K562 (cell line): ENCODE measurements around the gene NRN1. TPM values are rescaled to one million over a fixed set of nuclear protein-coding genes. Genes with fewer than 3 reads are reported as not detected.

Experiments
- ATAC-seq: fragments of 200-7000 bp; cut with Tn5 transposase; 3 replicates; pipeline ENCODE4 v1.9.1; 2020; ENCODE audit warnings: moderate library complexity
- BruUV-seq: library from RNA; stranded (reverse); fragments of 400-500 nt; replicated peaks from 2 replicates; lab custom pipeline; 2021; lab: Mats Ljungman, UMichigan
- CTCF ChIA-PET: fragments of 300-600 bp; formaldehyde crosslinking; extraction: SDS; loops from one replicate; lab custom pipeline; 2021; ENCODE audit warnings: low intra/inter-chr PET ratio; lab: Yijun Ruan, JAX
- POLR2A ChIA-PET: fragments of 300-600, 350-650 bp; sonication (Branson Sonifier 250); formaldehyde crosslinking; extraction: SDS; loops from one replicate; lab custom pipeline; 2021; ENCODE audit warnings: antibody characterized with exemption, inconsistent platforms; lab: Yijun Ruan, JAX
- DNase-seq, 4 experiments: peaks; one replicate each; pipeline versions ENCODE4 v3.0.0 to v3.0.0-alpha.2; 2011 to 2018; ENCODE audit warnings: low spot score in 3 of 4, mixed read lengths in 3 of 4; ENCODE audit errors: extremely low read depth in 1 of 4
- FAIRE-seq: peaks from 2 replicates; lab custom pipeline; 2011; peaks lifted over from hg19 to GRCh38; lab: Jason Lieb, UNC
- H2AFZ ChIP-seq: 2 replicates; pipeline ENCODE4 v1.6.0; 2011; ENCODE audit warnings: low read depth, low read length, control low read depth, inconsistent platforms
- H3K27ac ChIP-seq: fragments of 200-600 bp; 3 replicates; pipeline ENCODE4 v1.8.0; 2011; ENCODE audit warnings: low read depth, mild to moderate bottlenecking, control low read depth, inconsistent platforms, low read length, moderate library complexity, mixed read lengths; ENCODE audit errors: extremely low read depth
- H3K27me3 ChIP-seq, 2 experiments: fragments of 300-600 bp in 1 of 2; 2 replicates in 1 of 2; 3 replicates in 1 of 2; pipeline versions ENCODE4 v1.6.0 to v1.8.0; 2011; ENCODE audit warnings: inconsistent platforms in 2 of 2, low read length in 2 of 2, mild to moderate bottlenecking in 1 of 2, mixed read lengths in 1 of 2, moderate library complexity in 1 of 2; ENCODE audit not compliant: control insufficient read depth in 2 of 2, insufficient read depth in 2 of 2
- H3K36me3 ChIP-seq: fragments of 300-600 bp; 3 replicates; pipeline ENCODE4 v1.8.0; 2011; ENCODE audit warnings: mild to moderate bottlenecking, low read length, inconsistent platforms; ENCODE audit not compliant: control insufficient read depth, insufficient read depth
- H3K4me1 ChIP-seq, 2 experiments: fragments of 200-600 bp in 1 of 2; replicated peaks in 1 of 2; 2 replicates in 1 of 2; 3 replicates in 1 of 2; pipeline versions ENCODE4 v1.5.1 to v1.8.0; 2011; ENCODE audit warnings: inconsistent platforms in 2 of 2, low read length in 2 of 2, mild to moderate bottlenecking in 1 of 2, mixed read lengths in 1 of 2, moderate library complexity in 1 of 2; ENCODE audit not compliant: control insufficient read depth in 2 of 2, insufficient read depth in 2 of 2
- H3K4me2 ChIP-seq: 2 replicates; pipeline ENCODE4 v1.6.1; 2011; ENCODE audit warnings: low read length, control low read depth, inconsistent platforms, mixed read lengths; ENCODE audit not compliant: insufficient read depth
- H3K4me3 ChIP-seq: fragments of 200-600 bp; sonication (generic), shearing (Covaris generic); 2 replicates; pipeline ENCODE4 v1.5.1; 2016; ENCODE audit warnings: control low read depth, inconsistent platforms
- H3K79me2 ChIP-seq: fragments of 200-600 bp; 3 replicates; pipeline ENCODE4 v1.8.0; 2011; ENCODE audit warnings: low read length, inconsistent platforms; ENCODE audit not compliant: control insufficient read depth, insufficient read depth
- H3K9ac ChIP-seq, 2 experiments: 2 replicates each; pipeline versions ENCODE4 v1.6.0 to v1.6.1; 2011; ENCODE audit warnings: low read depth in 2 of 2, low read length in 2 of 2, control low read depth in 1 of 2, inconsistent platforms in 1 of 2, mild to moderate bottlenecking in 1 of 2, mixed read lengths in 1 of 2; ENCODE audit not compliant: insufficient read depth in 1 of 2
- H3K9me1 ChIP-seq: one replicate; pipeline ENCODE4 v1.6.0; 2011; ENCODE audit warnings: inconsistent platforms, mild to moderate bottlenecking, low read length, moderate library complexity; ENCODE audit not compliant: control insufficient read depth, insufficient read depth
- H3K9me3 ChIP-seq: replicated peaks from 2 replicates; pipeline ENCODE4 v1.5.1; 2011; ENCODE audit warnings: low read depth, low read length, inconsistent platforms; ENCODE audit not compliant: control insufficient read depth, insufficient read depth
- H4K20me1 ChIP-seq: replicated peaks from 2 replicates; pipeline ENCODE4 v1.6.1; 2011; ENCODE audit warnings: low read length, inconsistent platforms, mixed read lengths; ENCODE audit not compliant: control insufficient read depth, insufficient read depth
- BMI1 ChIP-seq: fragments of 150-350 bp; IDR thresholded peaks from 2 replicates; pipeline ENCODE4 v1.6.1; 2014; ENCODE audit warnings: low read length
- CBX2 ChIP-seq: fragments of 200-600 bp; sonication (generic); IDR thresholded peaks from one replicate; pipeline ENCODE4 v1.6.1; 2012; ENCODE audit warnings: mild to moderate bottlenecking, low read length, inconsistent platforms; ENCODE audit not compliant: insufficient read depth, poor library complexity, severe bottlenecking
- DACH1 ChIP-seq: fragments of 450-650 bp; IDR thresholded peaks from 2 replicates; pipeline ENCODE4 v1.6.1; 2018; ENCODE audit not compliant: partially characterized antibody
- NR2F6 ChIP-seq: fragments of 450-650 bp; formaldehyde crosslinking; IDR thresholded peaks from 2 replicates; pipeline ENCODE4 v1.4.0; 2020; ENCODE audit warnings: mild to moderate bottlenecking
- SLC30A9 ChIP-seq: fragments of 250-450 bp; sonication (Bioruptor Pico); IDR thresholded peaks from 2 replicates; pipeline ENCODE4 v1.8.0; 2022; ENCODE audit warnings: mild to moderate bottlenecking, moderate library complexity
- THAP7 ChIP-seq: fragments of 250-450 bp; sonication (Bioruptor Pico); IDR thresholded peaks from 2 replicates; pipeline ENCODE4 v1.5.0; 2021
- TSC22D4 ChIP-seq: fragments of 450-650 bp; IDR thresholded peaks from 2 replicates; pipeline ENCODE4 v1.6.1; 2016; ENCODE audit warnings: missing genetic modification characterization, missing biosample characterization, control low read depth
- YBX1 ChIP-seq: fragments of 450-650 bp; IDR thresholded peaks from 2 replicates; pipeline ENCODE4 v1.7.1; 2016; ENCODE audit warnings: mild to moderate bottlenecking
- ZNF224 ChIP-seq: sonication (generic); formaldehyde crosslinking; IDR thresholded peaks from 2 replicates; pipeline ENCODE4 v1.8.0; 2022; ENCODE audit warnings: mild to moderate bottlenecking, missing genetic modification reagents
- ZNF316 ChIP-seq: fragments of 450-650 bp; IDR thresholded peaks from 2 replicates; pipeline ENCODE4 v1.6.1; 2016
- ZNF57 ChIP-seq: fragments of 450-650 bp; formaldehyde crosslinking; IDR thresholded peaks from 2 replicates; pipeline ENCODE4 v1.4.0; 2020; ENCODE audit warnings: mild to moderate bottlenecking, moderate library complexity
- WGBS: fragments of 100-300 bp; shearing (Covaris generic); methylation state at CpG from one replicate; pipeline ENCODE4 v1.1.6; 2016; ENCODE audit warnings: low coverage, mixed read lengths; ENCODE audit not compliant: insufficient coverage; ENCODE audit errors: missing lambda C conversion rate; 5-methylcytosine and 5-hydroxymethylcytosine counted together
- in situ Hi-C: fragments of 300-500 bp; cut with MboI; formaldehyde crosslinking; loops from 4 replicates; pipeline ENCODE4 v1.15.0; 2018; ENCODE audit warnings: inconsistent platforms, mixed read lengths
- intact Hi-C: fragments of 100-400 bp; cut with micrococcal nuclease; formaldehyde crosslinking; loops from 2 replicates; pipeline ENCODE4 v1.14.2; 2022
- polyA plus RNA-seq, 8 experiments: library from polyadenylated mRNA; depleted of rRNA in 4 of 8; stranded (reverse) in 5 of 8; unstranded in 3 of 8; fragments of >200 nt; fragmentation: Nextera tagmentation in 2 of 8; fragmentation: Illumina TruSeq in 1 of 8; extraction: Ambion mirVana in 2 of 8; extraction: Trizol in 1 of 8; gene quantifications; 2 replicates each; pipeline versions ENCODE4 v1.2.1 to v1.2.3, GENCODE V29; 2011 to 2014; ENCODE audit warnings: inconsistent platforms in 1 of 8, missing spikeins in 1 of 8
- total RNA-seq, 7 experiments: library from RNA; depleted of rRNA in 6 of 7; stranded (reverse); fragments of >200 nt in 6 of 7; fragmentation: Illumina TruSeq in 2 of 7; extraction: Trizol in 2 of 7; gene quantifications; 2 replicates each; pipeline versions ENCODE4 v1.2.1 to v1.2.3, GENCODE V29; 2011 to 2021; ENCODE audit warnings: low replicate concordance in 1 of 7
- TF ChIP-seq, protein P1 (sequence below): fragments of 250-450 bp; sonication (Bioruptor Pico); IDR thresholded peaks from 2 replicates; pipeline ENCODE4 v1.9.0; 2021; ENCODE audit warnings: mild to moderate bottlenecking

The NRN1 gene
- total and polyA plus RNA-seq, 9 of the 15 experiments (the other 6 are each of a cell fraction or from before 2014, with no cell fraction given), result not detected

- no peaks in the 10 kb centered on the region for H3K36me3 ChIP-seq
- POLR2A ChIA-PET, result interaction anchor here (0.5 kb wide), 1 partner anchor 553 kb away, joined by 4 read pairs; no protein-coding TSS in a partner anchor
- no peaks in the 10 kb centered on the region; a peak in 1 of 5 replicates for H3K27me3 ChIP-seq
- no peak overlapping the region for H3K27ac ChIP-seq
- no peak overlapping the region for H2AFZ ChIP-seq
- CTCF ChIA-PET, result no interaction called here
- no peaks in the 10 kb centered on the region for H3K79me2 ChIP-seq
- H3K4me2 ChIP-seq, result no peak overlapping the region
- H3K9me3 ChIP-seq, result no peaks in the 10 kb centered on the region
- H3K4me1 ChIP-seq, result no peaks in the 10 kb centered on the region
- no peak for FAIRE-seq
- intact Hi-C loops, result loop anchor here (10.0 kb wide), 1 partner anchor 263 kb away; no protein-coding TSS in a partner anchor
- ATAC-seq, result no peak
- WGBS, result 0% methylated on average over 3 of the region's 3 CpGs
- no peak overlapping the region for H3K9ac ChIP-seq
- H3K4me3 ChIP-seq, result no peak overlapping the region
- no peaks in the 10 kb centered on the region for H3K9me1 ChIP-seq
- in situ Hi-C loops, result loop anchor here (25.0 kb wide), 1 partner anchor 485 kb away; no protein-coding TSS in a partner anchor
- TF ChIP-seq DACH1 (no peak), ZNF224 (CRISPR knock-in tag) (no peak), BMI1 (no peak)
- no peak for DNase-seq
- BruUV-seq, result no TSS peak
- no peaks in the 10 kb centered on the region for H4K20me1 ChIP-seq
Measured at GRCh38 chr6:6052216-6052615, 45.5 kb upstream of the NRN1 start.

GRCh38 chr6:6046716-6047115 is 40.0 kb upstream of the NRN1 start:
- Histone ChIP-seq H3K9ac (no peak overlapping the region), H3K27ac (no peak overlapping the region), H3K4me3 (no peak overlapping the region), H3K9me3 (no peaks in the 10 kb centered on the region), H3K36me3 (no peaks in the 10 kb centered on the region), H3K4me1 (no peaks in the 10 kb centered on the region), H3K27me3 (no peaks in the 10 kb centered on the region), H3K4me2 (no peak overlapping the region), H4K20me1 (no peaks in the 10 kb centered on the region), H2AFZ (no peak overlapping the region), H3K79me2 (no peaks in the 10 kb centered on the region), H3K9me1 (no peaks in the 10 kb centered on the region)
- WGBS, result 0% methylated on average over 2 of the region's 2 CpGs
- in situ Hi-C loops (no loop called here), intact Hi-C loops (no loop called here)
- TF ChIP-seq, protein P1, sequence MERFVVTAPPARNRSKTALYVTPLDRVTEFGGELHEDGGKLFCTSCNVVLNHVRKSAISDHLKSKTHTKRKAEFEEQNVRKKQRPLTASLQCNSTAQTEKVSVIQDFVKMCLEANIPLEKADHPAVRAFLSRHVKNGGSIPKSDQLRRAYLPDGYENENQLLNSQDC (CRISPR knock-in tag), result no peak
- no peak for TF ChIP-seq NR2F6 (CRISPR knock-in tag)
- TF ChIP-seq THAP7 (CRISPR knock-in tag), result no peak
- no peak for TF ChIP-seq ZNF57 (CRISPR knock-in tag)
- no peak for TF ChIP-seq ZNF316
- no peak for TF ChIP-seq SLC30A9 (CRISPR knock-in tag)
- TF ChIP-seq CBX2, result no peak
- no peak for TF ChIP-seq YBX1
- no peak for TF ChIP-seq TSC22D4 (tag)
- no peak for DNase-seq
- FAIRE-seq, result no peak
- no peak for ATAC-seq
- ChIA-PET CTCF (no interaction called here), POLR2A (no interaction called here)
- BruUV-seq, result no TSS peak
